ENCODE results near the gene CYB5RL.

- TF ChIP-seq CTCF (IDR thresholded peaks at IDR 0.05) (no peak), NFYB (CRISPR knock-in tag; conservative IDR thresholded peaks at IDR 0.05; ENCODE audit: low read depth) (no peak), USF2 (CRISPR knock-in tag; IDR thresholded peaks at IDR 0.05) (no peak), HMGA2 (CRISPR knock-in tag; IDR thresholded peaks at IDR 0.05) (no peak), JUN (CRISPR knock-in tag; IDR thresholded peaks at IDR 0.05) (no peak), ZNF317 (CRISPR knock-in tag; IDR thresholded peaks at IDR 0.05; ENCODE audit: borderline replicate concordance, low read depth) (no peak), E2F4 (CRISPR knock-in tag; IDR thresholded peaks at IDR 0.05; ENCODE audit: borderline replicate concordance, low read depth) (no peak)
These were observed 11.5 kb downstream of the CYB5RL start for GRCh38 chr1:54188291-54188690.

Data from WTC11 (cell line).